ENCODE measurements around the gene MEIS1. TPM values are rescaled to one million over a fixed set of nuclear protein-coding genes. Genes with fewer than 3 reads are reported as not detected.
A peak's percentile ranks its signal among the peaks of the same experiment; 100 is the strongest.

Gene MEIS1
- total RNA-seq, 1 experiment from 2014 or later, result 0.66 TPM

DNA sequence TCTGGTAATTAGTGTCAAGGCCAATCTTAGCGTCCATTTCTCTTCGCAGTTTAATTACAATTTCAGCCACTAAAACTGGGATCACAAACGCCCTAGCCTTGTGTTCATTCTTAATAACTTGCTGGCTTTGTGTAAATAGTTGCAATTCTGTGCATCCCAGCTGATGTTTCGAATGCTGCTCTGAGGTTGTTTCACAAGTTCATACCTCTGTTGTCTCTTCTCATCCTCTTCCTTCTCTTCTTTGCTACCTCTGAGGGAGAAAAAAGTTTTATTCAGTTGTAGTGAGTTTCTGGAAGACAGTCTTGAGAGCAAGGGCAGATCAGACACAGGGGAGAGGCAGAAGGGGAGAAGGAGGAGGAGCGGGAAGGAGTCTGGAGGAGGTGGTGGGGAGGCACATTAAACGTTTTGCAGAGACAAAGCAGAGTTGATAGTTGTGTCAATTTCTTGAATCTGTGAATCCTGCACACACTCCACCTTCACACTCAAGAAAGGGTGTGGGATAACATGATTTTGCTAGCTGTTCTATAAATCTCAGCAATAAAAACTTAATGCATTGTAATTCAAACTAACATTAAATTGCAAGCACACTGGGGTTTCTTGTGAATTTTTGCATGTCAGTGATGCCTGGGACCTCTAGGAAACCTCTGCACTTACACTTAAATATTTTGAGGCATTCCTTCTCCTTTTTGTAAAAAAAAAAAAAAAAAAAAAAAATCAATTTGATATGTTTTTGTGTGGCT is 6.8 kb downstream of the MEIS1 start:
- Histone ChIP-seq H3K23me2 (ENCODE audit: insufficient read length, low read depth, low read length, poor library complexity, severe bottlenecking) (peaks cover 22% of the 10 kb centered on the region), H4K91ac (ENCODE audit: insufficient read length, low read depth, low read length) (no peak overlapping the region), H3K9me3 (ENCODE audit: control insufficient read depth, low read depth, low read length) (no peaks in the 10 kb centered on the region), H4K20me1 (ENCODE audit: control insufficient read depth, insufficient read depth, insufficient read length) (no peaks in the 10 kb centered on the region), H3K23ac (ENCODE audit: insufficient read length, low read depth, low read length) (no peak overlapping the region), H4K5ac (ENCODE audit: insufficient read length, low read depth, low read length) (no peak overlapping the region), H3K79me2 (ENCODE audit: insufficient read depth, low read length) (no peaks in the 10 kb centered on the region), H2BK20ac (ENCODE audit: low read depth, low read length, poor library complexity, severe bottlenecking) (no peak overlapping the region), H2AK5ac (ENCODE audit: insufficient read length, low read length) (no peak overlapping the region), H3K79me1 (ENCODE audit: insufficient read depth, low read depth, low read length, poor library complexity, severe bottlenecking) (no peaks in the 10 kb centered on the region), H2BK15ac (ENCODE audit: low read depth, low read length) (no peak overlapping the region), H3K14ac (ENCODE audit: insufficient read depth, low read length) (no peak overlapping the region), H3K4ac (ENCODE audit: low read depth, low read length) (no peak overlapping the region), H3K27ac (ENCODE audit: insufficient read length, low read depth, low read length) (no peak overlapping the region), H3K4me2 (ENCODE audit: insufficient read depth, insufficient read length, low read length) (no peak overlapping the region), H3K4me1 (ENCODE audit: insufficient read depth, low read length) (peaks cover 4% of the 10 kb centered on the region), H2BK12ac (ENCODE audit: insufficient read length, low read depth, low read length) (no peak overlapping the region), H4K8ac (replicated peaks; ENCODE audit: insufficient read length, low read depth, low read length) (no peak overlapping the region), H2BK120ac (ENCODE audit: low read depth, low read length, poor library complexity, severe bottlenecking) (no peak overlapping the region), H3T11ph (ENCODE audit: low read length) (no peak overlapping the region), H3K18ac (ENCODE audit: insufficient read length, low read depth, low read length) (no peak overlapping the region), H2BK5ac (ENCODE audit: insufficient read length, low read length) (no peak overlapping the region), H2AFZ (ENCODE audit: low read length) (no peak overlapping the region), H3K27me3 (ENCODE audit: insufficient read depth, low read length) (peaks cover 83% of the 10 kb centered on the region), H3K9ac (ENCODE audit: extremely low read depth, insufficient read length, low read length) (no peak overlapping the region), H3K56ac (ENCODE audit: insufficient read length, low read depth, low read length) (no peak overlapping the region)
- DNase-seq, result no peak
- TF ChIP-seq, protein P1, sequence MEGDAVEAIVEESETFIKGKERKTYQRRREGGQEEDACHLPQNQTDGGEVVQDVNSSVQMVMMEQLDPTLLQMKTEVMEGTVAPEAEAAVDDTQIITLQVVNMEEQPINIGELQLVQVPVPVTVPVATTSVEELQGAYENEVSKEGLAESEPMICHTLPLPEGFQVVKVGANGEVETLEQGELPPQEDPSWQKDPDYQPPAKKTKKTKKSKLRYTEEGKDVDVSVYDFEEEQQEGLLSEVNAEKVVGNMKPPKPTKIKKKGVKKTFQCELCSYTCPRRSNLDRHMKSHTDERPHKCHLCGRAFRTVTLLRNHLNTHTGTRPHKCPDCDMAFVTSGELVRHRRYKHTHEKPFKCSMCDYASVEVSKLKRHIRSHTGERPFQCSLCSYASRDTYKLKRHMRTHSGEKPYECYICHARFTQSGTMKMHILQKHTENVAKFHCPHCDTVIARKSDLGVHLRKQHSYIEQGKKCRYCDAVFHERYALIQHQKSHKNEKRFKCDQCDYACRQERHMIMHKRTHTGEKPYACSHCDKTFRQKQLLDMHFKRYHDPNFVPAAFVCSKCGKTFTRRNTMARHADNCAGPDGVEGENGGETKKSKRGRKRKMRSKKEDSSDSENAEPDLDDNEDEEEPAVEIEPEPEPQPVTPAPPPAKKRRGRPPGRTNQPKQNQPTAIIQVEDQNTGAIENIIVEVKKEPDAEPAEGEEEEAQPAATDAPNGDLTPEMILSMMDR (conservative IDR thresholded peaks at IDR 0.05), result no peak
- H3K4me1 Mint-ChIP-seq, result peaks cover 38 to 70% of the 10 kb centered on the region in 2 experiments
- no peaks in the 10 kb centered on the region for H3K36me3 Mint-ChIP-seq (ENCODE audit: insufficient read depth in 1 of 3, low read depth in 3 of 3)
- peaks cover 0 to 5% of the 10 kb centered on the region in 2 experiments; a peak in 2 of 5 replicates for H3K9me3 Mint-ChIP-seq
- WGBS (ENCODE audit: extremely low coverage, insufficient read length, low lambda C conversion rate), result no CpG with 5 or more reads among the region's 6 CpGs
- H3K4me3 Mint-ChIP-seq, result 0 out of 5 replicates have a peak overlapping the region, but pooled peaks of 1 of the 2 experiments have one; percentile 12
- H3K27me3 Mint-ChIP-seq (ENCODE audit: low read depth), result peaks cover 100% of the 10 kb centered on the region
- no peak overlapping the region for H3K27ac Mint-ChIP-seq

Measured in H9 (cell line).